ENCODE results near the gene PLXNB2.

DNA sequence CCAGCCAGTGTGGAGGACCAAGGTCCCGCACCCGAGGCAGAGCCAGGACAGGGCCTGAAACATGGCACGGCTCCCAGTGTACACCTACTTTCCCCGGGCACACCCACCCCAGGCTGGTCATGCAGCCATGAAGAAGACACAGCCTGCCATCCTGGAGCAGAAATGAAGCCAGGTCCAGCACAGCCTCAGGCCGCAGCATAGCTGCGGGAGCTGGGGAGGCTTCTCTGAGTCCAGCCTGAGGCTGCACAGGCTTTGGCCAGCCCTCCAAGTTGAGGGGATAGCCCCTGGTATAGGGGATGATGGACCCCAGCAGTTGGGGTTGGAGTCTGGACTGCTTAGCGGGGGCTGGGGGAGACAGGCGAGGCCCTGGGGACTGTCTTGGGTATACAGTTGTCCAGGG is 53.5 kb downstream of the PLXNB2 start:
- TF ChIP-seq, protein P1, sequence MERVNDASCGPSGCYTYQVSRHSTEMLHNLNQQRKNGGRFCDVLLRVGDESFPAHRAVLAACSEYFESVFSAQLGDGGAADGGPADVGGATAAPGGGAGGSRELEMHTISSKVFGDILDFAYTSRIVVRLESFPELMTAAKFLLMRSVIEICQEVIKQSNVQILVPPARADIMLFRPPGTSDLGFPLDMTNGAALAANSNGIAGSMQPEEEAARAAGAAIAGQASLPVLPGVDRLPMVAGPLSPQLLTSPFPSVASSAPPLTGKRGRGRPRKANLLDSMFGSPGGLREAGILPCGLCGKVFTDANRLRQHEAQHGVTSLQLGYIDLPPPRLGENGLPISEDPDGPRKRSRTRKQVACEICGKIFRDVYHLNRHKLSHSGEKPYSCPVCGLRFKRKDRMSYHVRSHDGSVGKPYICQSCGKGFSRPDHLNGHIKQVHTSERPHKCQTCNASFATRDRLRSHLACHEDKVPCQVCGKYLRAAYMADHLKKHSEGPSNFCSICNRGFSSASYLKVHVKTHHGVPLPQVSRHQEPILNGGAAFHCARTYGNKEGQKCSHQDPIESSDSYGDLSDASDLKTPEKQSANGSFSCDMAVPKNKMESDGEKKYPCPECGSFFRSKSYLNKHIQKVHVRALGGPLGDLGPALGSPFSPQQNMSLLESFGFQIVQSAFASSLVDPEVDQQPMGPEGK (CRISPR knock-in tag; IDR thresholded peaks at IDR 0.05; ENCODE audit: borderline replicate concordance) = no peak
- TF ChIP-seq RARB (CRISPR knock-in tag; IDR thresholded peaks at IDR 0.05) = no peak
- TF ChIP-seq ZNF565 (CRISPR knock-in tag; conservative IDR thresholded peaks at IDR 0.05; ENCODE audit: low read depth) = no peak
